ENCODE data around the gene GRIK5.
A peak's percentile ranks its signal among the peaks of the same experiment; 100 is the strongest.

GRIK5 gene

DNA sequence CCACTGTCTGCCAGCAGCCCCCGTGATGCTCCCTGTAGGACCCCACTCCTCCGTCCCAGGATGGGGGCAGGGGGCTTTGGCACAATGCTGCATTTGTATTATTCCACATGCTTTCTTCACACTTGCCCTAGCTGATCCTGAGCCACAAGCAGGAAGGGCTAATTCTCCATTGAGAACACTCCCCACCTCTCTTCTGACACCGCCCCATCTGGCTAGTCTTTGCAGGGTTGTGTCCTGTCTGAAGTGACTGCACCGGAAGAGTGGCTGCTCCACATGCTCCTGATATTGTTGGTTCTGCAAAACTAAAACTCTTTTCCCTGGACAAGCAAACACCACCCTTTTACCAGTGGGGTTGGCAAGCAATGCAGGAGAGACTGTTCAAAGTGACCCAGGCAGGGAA lies 23.9 kb upstream of the GRIK5 start:
- DNase-seq = no peak

DNA sequence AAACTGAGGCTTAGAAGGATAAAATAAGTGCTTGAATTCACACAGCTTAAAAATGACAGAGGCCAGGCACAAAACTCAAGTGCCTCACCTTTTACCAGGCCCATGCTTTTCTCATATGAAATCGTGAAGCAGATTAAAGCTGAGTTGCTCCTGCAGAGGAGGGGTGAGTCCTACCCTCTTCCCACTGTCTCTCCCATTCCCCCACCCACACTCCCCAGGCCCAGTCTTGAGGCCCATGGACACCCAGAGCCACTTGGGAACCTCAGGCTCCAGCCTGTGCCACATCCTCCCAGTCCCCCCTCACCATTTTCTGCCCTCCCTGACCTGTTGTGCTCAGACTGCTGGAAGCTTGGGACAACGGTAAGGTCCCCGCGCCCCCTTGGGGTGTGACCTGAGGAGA lies 23.5 kb upstream of the GRIK5 start:
- no peak for DNase-seq

DNA sequence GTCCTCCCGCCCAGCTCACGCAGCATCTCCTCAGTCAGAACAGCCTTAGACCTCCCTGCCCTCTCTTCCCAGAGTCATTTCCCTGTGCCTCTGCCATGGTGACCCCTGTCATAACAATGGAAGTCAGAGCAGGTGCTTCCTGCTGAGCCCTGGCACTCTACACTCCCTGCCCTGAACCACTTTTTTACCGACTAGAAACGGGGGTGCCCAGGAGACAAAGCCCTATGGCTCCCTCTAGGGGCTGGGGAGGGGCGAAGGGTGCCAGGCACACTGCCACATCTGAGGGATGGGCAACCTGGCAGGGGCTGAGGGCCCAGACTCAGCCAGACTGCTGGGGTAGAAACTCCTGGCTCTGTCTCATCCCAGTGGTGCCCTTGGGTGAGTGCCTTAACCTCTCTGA lies 22.3 kb upstream of the GRIK5 start:
- DNase-seq = peak; percentile 25

DNA sequence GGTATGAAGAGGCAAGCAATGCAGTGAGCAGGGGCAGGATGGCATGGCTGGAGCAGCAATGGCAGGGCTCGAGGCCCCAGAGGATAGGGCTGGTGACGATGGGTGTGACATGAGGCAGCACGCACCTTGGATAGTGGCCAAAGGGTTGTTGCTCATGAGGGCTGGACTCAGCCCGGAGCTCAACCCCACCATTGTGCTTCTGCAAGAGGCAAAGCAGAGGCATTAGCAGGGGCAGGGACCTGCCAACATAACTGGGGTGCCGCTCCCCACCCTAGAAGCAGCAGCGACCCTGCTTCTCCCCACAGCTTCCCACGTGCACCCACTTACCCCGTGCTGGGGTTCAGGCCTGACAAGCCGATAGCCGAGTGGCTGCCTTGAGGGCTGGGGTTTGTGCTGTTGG lies 21.7 kb upstream of the GRIK5 start:
- no peak for DNase-seq

DNA sequence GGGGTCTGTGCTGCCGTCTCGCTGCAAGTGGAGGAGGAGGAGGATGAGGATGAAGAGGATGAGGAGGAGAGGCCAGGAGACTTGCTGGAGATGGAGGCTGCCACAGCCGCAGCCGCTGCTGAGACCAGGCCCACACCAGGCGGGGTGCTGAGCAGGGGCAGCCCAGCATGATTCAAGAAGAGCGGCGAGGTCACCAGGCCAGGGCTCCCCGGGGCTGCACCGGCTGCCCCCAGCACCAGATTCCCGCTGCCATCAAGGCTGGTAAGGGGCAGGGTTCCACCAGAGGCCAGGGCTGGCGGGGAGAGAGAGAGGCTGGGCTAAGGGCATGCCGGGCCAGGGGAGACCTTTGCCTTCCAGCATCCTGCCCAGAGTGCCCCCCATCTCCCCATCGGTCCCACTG lies 21.3 kb upstream of the GRIK5 start:
- no peak for DNase-seq

DNA sequence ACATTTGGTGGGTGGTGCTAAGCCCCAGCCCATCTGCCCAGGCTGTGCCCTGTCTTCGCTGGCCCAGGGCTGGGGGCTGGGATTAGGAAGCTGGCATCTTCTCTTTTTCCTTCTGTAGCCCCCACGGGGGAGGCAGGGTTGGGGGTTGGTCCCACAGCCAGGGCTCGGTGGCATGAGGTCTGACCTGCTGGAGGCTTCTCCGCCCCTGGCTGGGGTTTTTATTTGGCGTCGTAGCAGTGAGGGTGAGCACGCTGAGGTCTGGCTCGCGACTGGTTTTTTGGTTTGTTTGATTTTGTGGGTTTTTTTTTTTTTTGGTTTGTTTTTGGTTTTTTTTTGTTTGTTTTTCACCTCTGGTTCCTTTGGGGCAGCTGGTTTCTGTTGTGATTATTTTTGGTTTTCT lies 20.7 kb upstream of the GRIK5 start:
- no peak for DNase-seq

DNA sequence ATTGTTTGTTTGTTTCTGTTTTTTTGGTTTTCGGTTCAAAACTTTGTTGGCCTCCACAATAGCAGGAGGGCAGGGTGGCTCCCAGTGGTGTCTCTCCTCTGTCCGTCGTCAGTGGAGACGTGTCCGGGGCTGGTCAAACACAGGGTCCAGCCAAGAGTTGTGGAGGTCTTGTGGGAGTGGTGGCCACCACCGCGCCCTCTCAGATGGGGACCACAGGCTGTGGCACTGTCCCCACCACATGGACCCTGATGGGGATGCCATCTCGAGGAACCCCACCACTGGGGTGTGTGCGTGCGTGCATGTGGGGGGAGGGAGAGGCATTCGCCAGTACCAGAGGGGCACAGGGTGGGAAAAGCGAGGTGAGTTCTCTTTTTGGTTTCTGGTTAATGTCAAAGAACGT lies 19.8 kb upstream of the GRIK5 start:
- no peak for DNase-seq

DNA sequence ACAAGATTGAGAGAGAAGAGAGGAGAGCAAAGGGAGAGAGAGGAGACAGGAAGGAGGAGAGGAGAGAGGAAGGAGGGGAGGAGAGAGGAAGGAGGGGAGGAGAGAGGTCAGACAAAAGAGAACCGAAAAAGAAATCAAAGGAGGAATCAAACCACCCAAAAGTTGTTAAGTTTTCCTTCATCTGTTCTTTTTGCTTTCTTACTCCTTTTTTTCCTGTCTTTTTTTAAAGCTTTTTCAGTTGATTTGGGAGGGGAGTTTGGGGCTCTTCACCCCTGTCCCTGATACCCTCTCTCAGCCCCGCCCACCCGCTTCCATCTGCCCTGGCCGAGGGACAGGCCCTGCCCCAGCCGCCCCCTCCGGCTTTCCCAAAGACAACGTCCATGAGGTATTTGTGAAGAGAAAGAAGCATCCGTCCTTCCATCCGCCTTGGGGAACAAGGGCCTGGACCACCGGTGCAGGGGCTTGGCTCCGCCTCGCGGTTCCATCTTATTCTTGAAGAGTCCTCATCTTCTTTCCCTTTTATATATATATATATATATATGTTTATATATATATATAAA lies 19.3 kb upstream of the GRIK5 start:
- DNase-seq = no peak

DNA sequence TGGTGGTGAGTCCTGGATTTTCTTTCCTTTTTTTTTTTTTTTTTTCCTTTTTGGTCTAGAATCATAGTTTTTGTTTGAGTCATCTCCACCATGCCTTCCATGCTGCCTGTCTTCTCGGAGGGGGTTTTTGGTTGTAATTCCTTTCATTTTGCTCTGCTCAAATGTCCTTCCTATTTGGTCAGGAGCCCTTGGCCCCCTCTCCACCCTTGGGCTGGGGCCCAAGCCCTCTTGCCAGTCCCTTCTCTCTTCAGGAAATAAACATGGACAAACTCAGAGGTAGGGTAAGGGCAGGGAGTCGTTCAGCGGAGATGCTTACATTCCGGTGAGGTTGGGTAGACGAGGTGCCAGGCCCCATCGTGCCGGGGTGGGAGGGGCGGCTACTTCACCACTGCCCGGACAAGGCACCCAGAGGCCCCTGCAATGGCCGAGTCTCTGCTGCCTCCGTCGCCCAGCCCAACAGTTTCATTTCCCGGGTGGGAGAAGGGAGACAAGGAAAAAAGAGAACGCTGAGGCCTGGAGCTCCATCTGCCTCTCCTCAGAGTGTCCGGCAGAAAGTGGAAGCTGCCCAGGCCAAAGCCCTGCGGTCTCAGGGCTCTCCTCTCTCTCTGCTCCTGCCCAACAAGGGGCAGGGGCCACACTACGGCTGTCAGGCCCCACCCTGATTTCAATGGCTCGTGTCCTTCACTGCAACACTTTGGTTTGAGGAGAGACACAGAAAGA lies 18.6 kb upstream of the GRIK5 start:
- DNase-seq = no peak

DNA sequence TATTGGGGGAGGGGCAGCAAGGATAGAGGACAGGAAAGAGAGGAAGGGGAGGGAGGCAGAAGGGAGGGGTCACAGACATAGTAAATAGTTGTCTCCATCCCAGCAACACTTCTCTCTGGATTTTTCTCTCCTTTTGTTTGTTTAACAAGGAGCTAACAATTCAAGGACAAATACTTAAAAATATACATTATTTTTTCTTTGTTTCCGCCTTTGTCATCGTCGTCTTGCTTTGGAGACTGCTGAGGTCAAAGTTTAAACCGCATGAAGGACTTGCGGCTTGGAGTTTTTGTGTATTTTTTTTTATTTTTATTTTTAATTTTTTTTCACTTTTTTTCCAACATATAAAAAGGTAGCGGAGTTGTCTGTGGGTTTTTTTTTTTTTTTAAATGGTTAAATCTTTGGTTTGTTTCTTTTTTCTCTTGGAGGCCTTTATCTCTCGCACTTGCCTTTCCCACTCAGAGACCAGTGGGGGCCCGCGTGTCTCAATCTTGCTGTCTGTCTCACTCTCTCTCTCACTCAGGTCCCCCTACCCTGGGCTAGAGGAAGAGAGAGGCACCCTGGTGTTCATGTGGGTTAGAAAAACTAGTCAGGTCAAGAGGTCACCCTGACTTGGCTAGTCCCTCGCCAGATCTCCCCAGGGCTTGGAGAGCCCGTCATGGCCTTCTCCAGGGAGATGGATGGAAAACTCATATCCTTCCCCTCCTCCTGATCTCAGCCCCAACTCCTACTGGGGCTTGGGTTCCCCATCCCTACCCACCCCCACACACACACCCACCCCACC lies 17.0 kb upstream of the GRIK5 start:
- no peak for DNase-seq

DNA sequence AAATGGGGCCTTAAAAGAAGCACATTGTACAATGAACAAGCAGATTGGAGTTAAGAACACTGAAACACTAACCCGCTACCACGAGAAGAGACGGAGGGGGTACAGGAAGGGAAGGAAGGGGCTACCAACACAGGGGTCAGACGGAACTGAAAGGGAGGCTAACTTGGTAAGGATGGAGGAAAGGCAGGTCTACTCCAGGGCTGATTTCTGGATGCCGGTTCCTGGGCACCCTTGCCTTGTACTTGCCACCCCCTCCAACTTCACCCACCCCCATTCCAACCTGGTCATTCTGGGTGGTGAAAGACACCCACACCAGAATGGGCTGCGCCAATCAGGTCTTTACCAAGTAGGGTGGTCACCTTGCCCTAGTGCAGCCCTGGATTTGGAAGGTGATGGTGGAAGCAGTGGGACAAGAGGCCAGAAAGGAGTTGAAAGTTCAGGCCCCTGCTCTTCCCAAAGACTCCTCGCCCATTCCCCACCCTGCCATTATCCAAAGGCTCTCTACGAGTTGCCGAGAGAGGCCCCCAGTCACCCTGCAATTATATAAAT lies 16.3 kb upstream of the GRIK5 start:
- DNase-seq = no peak

DNA sequence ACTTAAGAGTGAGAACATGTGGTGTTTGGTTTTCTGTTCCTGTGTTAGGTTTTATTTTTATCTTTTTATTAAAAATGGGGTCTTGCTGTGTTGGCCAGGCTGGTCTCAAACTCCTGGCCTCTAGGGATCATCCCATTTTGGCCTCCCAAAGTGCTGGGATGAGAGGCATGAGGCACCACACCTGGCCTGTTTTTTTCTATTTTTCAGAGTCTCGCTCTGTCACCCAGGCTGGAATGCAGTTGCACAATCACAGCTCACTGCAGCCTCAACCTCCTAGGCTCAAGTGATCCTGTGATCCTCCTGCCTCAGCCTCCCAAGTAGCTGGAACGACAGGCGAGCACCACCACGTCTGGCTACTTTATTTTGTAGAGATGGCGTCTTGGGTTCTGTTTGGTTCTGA lies 13.5 kb upstream of the GRIK5 start:
- no peak for DNase-seq

DNA sequence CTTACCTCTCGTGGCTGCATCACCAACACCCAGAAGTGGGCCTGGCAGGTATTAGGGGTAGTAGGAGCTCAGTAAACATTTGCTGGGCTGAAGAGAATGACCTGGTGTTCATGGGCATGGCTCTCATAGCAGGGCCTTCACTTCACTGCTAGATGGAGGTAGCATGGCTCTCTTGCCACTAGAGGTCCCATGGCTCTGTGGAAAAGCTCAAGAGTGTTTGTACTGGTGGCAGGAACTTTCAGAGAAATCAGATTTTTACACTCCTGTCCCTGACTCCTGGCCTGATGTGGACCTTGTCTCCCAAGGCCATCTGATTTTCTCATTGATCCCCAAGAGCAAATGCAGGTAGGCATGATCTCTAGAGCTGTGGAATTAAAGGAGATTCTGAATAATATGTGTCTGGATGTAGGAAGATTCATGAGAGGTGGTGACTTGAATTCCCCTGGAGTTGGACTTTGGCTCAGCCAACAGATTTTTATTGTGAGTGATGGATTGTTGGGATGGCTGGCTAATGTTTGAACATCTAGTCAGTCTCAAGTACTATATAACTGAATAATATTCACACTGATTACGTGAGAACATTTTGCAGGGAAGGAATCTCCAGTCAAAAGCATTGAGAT lies 11.7 kb upstream of the GRIK5 start:
- no peak for DNase-seq

DNA sequence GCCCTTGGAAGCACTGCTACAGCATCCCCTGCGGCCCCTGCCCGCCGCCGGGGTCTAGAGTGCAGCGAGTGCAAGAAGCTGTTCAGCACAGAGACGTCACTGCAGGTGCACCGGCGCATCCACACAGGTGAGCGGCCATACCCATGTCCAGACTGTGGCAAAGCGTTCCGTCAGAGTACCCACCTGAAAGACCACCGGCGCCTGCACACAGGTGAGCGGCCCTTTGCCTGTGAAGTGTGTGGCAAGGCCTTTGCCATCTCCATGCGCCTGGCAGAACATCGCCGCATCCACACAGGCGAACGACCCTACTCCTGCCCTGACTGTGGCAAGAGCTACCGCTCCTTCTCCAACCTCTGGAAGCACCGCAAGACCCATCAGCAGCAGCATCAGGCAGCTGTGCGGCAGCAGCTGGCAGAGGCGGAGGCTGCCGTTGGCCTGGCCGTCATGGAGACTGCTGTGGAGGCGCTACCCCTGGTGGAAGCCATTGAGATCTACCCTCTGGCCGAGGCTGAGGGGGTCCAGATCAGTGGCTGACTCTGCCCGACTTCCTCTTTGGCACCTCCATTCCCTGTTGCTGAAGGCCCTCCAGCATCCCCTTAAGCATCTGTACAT lies 10.9 kb upstream of the GRIK5 start:
- DNase-seq = no peak

DNA sequence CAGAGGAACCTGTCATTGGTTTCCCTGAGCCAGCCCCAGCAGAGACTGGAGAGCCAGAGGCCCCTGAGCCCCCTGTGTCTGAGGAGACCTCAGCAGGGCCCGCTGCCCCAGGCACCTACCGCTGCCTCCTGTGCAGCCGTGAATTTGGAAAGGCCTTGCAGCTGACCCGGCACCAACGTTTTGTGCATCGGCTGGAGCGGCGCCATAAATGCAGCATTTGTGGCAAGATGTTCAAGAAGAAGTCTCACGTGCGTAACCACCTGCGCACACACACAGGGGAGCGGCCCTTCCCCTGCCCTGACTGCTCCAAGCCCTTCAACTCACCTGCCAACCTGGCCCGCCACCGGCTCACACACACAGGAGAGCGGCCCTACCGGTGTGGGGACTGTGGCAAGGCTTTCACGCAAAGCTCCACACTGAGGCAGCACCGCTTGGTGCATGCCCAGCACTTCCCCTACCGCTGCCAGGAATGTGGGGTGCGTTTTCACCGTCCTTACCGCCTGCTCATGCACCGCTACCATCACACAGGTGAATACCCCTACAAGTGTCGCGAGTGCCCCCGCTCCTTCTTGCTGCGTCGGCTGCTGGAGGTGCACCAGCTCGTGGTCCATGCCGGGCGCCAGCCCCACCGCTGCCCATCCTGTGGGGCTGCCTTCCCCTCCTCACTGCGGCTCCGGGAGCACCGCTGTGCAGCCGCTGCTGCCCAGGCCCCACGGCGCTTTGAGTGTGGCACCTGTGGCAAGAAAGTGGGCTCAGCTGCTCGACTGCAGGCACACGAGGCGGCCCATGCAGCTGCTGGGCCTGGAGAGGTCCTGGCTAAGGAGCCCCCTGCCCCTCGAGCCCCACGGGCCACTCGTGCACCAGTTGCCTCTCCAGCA lies 10.1 kb upstream of the GRIK5 start:
- no peak for DNase-seq

DNA sequence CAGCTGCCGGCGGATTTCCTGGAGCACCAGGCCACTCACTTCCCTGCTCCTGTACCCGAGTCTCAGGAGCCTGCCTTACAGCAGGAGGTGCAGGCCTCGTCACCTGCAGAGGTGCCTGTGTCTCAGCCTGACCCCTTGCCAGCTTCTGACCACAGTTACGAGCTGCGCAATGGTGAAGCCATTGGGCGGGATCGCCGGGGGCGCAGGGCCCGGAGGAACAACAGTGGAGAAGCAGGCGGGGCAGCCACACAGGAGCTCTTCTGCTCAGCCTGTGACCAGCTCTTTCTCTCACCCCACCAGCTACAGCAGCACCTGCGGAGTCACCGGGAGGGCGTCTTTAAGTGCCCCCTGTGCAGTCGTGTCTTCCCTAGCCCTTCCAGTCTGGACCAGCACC lies 9.3 kb upstream of the GRIK5 start:
- DNase-seq = no peak

DNA sequence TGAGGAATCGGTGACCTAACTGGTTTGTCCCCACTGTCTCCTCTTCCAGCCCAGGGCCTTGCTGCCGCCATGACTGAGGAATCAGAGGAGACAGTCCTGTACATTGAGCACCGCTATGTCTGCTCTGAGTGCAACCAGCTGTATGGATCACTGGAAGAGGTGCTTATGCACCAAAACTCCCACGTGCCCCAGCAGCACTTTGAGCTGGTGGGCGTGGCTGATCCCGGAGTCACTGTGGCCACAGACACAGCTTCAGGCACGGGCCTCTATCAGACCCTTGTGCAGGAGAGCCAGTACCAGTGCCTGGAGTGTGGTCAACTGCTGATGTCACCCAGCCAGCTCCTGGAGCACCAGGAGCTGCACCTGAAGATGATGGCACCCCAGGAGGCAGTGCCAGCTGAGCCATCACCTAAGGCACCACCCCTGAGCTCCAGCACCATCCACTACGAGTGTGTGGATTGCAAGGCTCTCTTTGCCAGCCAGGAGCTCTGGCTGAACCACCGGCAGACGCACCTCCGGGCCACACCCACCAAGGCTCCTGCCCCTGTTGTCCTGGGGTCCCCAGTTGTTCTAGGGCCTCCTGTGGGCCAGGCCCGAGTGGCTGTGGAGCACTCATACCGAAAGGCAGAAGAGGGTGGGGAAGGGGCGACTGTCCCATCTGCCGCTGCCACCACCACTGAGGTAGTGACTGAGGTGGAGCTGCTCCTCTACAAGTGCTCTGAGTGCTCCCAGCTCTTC lies 8.7 kb upstream of the GRIK5 start:
- DNase-seq = no peak

DNA sequence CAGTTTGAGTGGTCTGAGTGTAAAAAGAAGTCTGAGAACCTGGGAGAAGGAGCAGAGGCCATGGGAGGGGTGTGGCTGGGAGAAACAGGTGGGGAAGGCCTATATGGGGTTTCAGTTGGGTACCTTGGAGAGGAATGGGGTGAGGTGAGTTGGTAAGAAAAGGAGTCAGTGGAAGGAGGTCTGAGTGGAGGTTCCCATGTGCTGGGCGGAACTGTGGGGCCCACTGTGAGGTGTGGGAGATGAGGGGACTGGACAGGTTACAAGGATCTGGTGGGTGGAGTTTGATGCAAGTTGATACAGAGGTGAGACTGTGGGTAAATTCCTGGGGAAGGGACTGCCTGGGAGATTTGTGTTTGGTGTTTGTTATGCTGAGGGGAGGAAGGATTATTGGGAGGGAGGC lies 8.1 kb upstream of the GRIK5 start:
- no peak for DNase-seq

DNA sequence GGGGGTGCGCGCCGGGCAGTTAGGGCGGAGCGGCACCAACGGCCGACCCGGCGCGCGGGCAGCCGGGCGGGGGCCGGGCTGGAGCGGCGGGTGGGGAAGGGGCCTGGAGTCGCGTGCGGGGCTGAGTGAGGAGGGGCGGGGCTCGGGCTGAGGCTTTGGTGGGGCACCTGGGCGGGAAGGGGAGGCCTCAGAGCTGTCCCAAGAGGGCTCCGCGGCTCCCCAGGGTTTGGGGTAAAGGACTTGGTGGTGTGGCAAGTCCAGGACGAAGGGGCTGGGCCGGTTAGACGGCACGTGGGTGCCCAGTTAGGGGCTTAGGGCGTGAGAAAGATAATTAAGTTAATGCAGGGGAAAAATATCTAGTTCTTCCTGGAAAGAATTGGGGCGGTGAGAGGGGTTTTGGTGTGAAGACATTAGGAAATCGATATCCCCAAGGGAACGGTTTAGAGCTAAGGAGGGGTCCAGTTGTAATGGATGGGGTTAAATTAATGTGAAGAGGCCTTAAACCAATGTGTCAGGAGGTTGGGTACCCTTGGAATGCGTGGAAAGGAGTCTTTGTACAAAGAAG lies 6.5 kb upstream of the GRIK5 start:
- DNase-seq = peak; percentile 37

DNA sequence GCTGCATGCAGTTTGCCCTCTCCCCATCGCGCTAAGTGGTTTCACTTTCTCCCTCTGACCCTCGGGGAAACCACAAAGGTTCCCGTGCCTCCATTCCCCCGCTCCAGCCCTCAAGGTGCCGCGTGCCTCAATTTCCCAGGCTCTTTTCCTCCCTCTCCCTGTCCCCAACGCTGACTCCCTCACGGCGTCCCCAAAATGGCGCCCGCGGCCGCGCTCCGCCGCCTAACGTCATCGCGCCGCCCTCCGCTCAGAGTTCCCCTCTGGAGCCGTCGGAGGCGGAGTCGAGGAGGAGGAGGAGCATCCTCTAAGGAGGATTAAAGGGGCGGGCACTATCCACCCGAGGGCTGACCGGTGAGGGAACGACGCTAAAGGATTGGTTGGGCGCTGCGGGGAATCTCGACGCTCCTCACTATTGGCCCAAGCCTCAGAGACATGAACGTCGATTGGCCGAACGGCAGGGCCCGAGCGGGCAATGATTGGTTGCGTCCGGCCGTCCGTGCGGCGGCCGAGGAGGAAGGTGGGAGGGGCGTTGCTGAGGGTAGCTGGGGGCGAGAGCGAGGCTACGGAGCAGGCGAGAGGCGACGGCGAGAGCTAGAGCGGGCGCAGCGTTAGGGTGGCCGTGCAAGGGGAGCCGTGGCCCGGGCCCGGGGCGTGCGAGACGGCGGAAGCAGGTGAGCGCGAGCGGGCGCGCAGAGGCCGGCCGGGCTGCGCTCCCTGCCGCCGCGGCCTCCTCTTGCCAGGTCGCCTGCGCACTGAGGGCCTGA lies 5.8 kb upstream of the GRIK5 start, which contains the start of gene ZNF574:
TSS of gene ZNF574 (plus strand) at position 551 of the 764 bp plus-strand sequence. CDS start 2,441 bp downstream, outside the sequence.
- peak; percentile 96 for DNase-seq

Measured in effector CD4-positive, alpha-beta T cell (primary cell).